ENCODE results near the gene CARD11.

DNA sequence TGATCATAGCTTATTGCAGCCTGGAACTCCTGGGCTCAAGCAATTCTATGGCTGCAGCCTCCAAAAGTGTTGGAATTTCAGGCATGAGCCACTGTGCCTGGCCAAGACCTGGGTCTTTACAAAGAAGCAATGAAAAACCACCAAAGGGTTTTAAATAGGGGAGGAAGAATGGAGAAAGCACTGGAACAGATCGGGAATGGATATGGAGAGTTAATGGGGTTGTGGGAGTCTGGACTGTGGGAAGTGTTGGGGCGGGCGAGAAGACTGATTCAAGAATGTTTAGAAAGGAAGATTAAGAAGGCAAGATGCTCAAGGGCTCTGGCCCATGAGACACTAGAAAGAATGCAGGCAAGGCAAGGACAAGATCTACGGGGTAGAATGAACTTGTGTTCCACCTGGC is 98.5 kb downstream of the CARD11 start:
- TF ChIP-seq, protein P1, sequence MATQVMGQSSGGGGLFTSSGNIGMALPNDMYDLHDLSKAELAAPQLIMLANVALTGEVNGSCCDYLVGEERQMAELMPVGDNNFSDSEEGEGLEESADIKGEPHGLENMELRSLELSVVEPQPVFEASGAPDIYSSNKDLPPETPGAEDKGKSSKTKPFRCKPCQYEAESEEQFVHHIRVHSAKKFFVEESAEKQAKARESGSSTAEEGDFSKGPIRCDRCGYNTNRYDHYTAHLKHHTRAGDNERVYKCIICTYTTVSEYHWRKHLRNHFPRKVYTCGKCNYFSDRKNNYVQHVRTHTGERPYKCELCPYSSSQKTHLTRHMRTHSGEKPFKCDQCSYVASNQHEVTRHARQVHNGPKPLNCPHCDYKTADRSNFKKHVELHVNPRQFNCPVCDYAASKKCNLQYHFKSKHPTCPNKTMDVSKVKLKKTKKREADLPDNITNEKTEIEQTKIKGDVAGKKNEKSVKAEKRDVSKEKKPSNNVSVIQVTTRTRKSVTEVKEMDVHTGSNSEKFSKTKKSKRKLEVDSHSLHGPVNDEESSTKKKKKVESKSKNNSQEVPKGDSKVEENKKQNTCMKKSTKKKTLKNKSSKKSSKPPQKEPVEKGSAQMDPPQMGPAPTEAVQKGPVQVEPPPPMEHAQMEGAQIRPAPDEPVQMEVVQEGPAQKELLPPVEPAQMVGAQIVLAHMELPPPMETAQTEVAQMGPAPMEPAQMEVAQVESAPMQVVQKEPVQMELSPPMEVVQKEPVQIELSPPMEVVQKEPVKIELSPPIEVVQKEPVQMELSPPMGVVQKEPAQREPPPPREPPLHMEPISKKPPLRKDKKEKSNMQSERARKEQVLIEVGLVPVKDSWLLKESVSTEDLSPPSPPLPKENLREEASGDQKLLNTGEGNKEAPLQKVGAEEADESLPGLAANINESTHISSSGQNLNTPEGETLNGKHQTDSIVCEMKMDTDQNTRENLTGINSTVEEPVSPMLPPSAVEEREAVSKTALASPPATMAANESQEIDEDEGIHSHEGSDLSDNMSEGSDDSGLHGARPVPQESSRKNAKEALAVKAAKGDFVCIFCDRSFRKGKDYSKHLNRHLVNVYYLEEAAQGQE (IDR thresholded peaks at IDR 0.05; ENCODE audit: insufficient replicate concordance, low read depth) = no peak
- TF ChIP-seq POLR2AphosphoS5 (IDR thresholded peaks at IDR 0.05; ENCODE audit: low read depth) = no peak

Measured in HL-60 (cell line).